ENCODE results near the gene AGPAT2. TPM values are rescaled to one million over a fixed set of nuclear protein-coding genes. Genes with fewer than 3 reads are reported as not detected.

Gene AGPAT2
- total RNA-seq, 2 experiments from 2014 or later: 17.2 to 18.8 TPM

GRCh38 chr9:136694872-136695247 lies 7.6 kb upstream of the AGPAT2 start:
- Mint-ChIP-seq H3K27ac (no peak overlapping the region), H3K9me3 (no peaks in the 10 kb centered on the region), H3K4me3 (no peak overlapping the region), H3K4me1 (no peaks in the 10 kb centered on the region), H3K36me3 (ENCODE audit: low read depth) (no peaks in the 10 kb centered on the region), H3K27me3 (peaks cover 17% of the 10 kb centered on the region)
- no peak for DNase-seq
- POLR2A ChIA-PET: no interaction called here
- CTCF ChIA-PET: no interaction called here

GRCh38 chr9:136694163-136694871 lies 7.1 kb upstream of the AGPAT2 start:
- Mint-ChIP-seq H3K27me3 (peaks cover 18% of the 10 kb centered on the region), H3K4me3 (no peak overlapping the region), H3K36me3 (ENCODE audit: low read depth) (no peaks in the 10 kb centered on the region), H3K4me1 (no peaks in the 10 kb centered on the region), H3K9me3 (no peaks in the 10 kb centered on the region), H3K27ac (no peak overlapping the region)
- POLR2A ChIA-PET: interaction anchor here (0.9 kb wide), 1 partner anchor 27 kb away, joined by 3 read pairs; no protein-coding TSS in a partner anchor
- peak; percentile 37 for DNase-seq
- CTCF ChIA-PET: interaction anchor here (1.2 kb wide), 1 partner anchor 209 kb away, joined by 4 read pairs; no protein-coding TSS in a partner anchor

GRCh38 chr9:136693490-136694162 lies 6.4 kb upstream of the AGPAT2 start:
- no peak overlapping the region for H3K4me3 Mint-ChIP-seq
- no peaks in the 10 kb centered on the region for H3K36me3 Mint-ChIP-seq (ENCODE audit: low read depth)
- no peaks in the 10 kb centered on the region for H3K9me3 Mint-ChIP-seq
- no peak overlapping the region for H3K27ac Mint-ChIP-seq
- peaks cover 18% of the 10 kb centered on the region for H3K27me3 Mint-ChIP-seq
- ChIA-PET CTCF (interaction anchor here (1.2 kb wide), 1 partner anchor 208 kb away, joined by 4 read pairs; no protein-coding TSS in a partner anchor), POLR2A (interaction anchor here (0.9 kb wide), 1 partner anchor 28 kb away, joined by 3 read pairs; no protein-coding TSS in a partner anchor)
- H3K4me1 Mint-ChIP-seq: no peaks in the 10 kb centered on the region
- no peak for DNase-seq

- DNase-seq: no peak
- Mint-ChIP-seq H3K36me3 (ENCODE audit: low read depth) (no peaks in the 10 kb centered on the region), H3K4me1 (no peaks in the 10 kb centered on the region), H3K27ac (no peak overlapping the region), H3K9me3 (no peaks in the 10 kb centered on the region), H3K4me3 (no peak overlapping the region), H3K27me3 (peaks cover 20% of the 10 kb centered on the region)
- CTCF ChIA-PET: interaction anchor here (1.2 kb wide), 1 partner anchor 207 kb away, joined by 4 read pairs; no protein-coding TSS in a partner anchor
- POLR2A ChIA-PET: no interaction called here
These were observed 5.9 kb upstream of the AGPAT2 start for GRCh38 chr9:136693135-136693489.

GRCh38 chr9:136692185-136693134 lies 5.2 kb upstream of the AGPAT2 start:
- Mint-ChIP-seq H3K4me3 (no peak overlapping the region), H3K27ac (no peak overlapping the region), H3K9me3 (no peaks in the 10 kb centered on the region), H3K36me3 (ENCODE audit: low read depth) (no peaks in the 10 kb centered on the region), H3K27me3 (peaks cover 16% of the 10 kb centered on the region), H3K4me1 (no peaks in the 10 kb centered on the region)
- ChIA-PET POLR2A (no interaction called here), CTCF (no interaction called here)
- DNase-seq: no peak

GRCh38 chr9:136691316-136692184 lies 4.3 kb upstream of the AGPAT2 start:
- Mint-ChIP-seq H3K4me1 (no peaks in the 10 kb centered on the region), H3K9me3 (no peaks in the 10 kb centered on the region), H3K36me3 (ENCODE audit: low read depth) (no peaks in the 10 kb centered on the region), H3K4me3 (no peak overlapping the region), H3K27me3 (peaks cover 14% of the 10 kb centered on the region), H3K27ac (no peak overlapping the region)
- POLR2A ChIA-PET: no interaction called here
- no peak for DNase-seq
- CTCF ChIA-PET: no interaction called here

GRCh38 chr9:136690806-136691261 lies 3.6 kb upstream of the AGPAT2 start:
- DNase-seq: no peak
- peaks cover 11% of the 10 kb centered on the region for H3K27me3 Mint-ChIP-seq
- no peak overlapping the region for H3K27ac Mint-ChIP-seq
- POLR2A ChIA-PET: no interaction called here
- H3K36me3 Mint-ChIP-seq (ENCODE audit: low read depth): no peaks in the 10 kb centered on the region
- no peak overlapping the region for H3K4me3 Mint-ChIP-seq
- peaks cover 5% of the 10 kb centered on the region for H3K4me1 Mint-ChIP-seq
- CTCF ChIA-PET: no interaction called here
- no peaks in the 10 kb centered on the region for H3K9me3 Mint-ChIP-seq

GRCh38 chr9:136690104-136690805 lies 3.0 kb upstream of the AGPAT2 start:
- no peaks in the 10 kb centered on the region for H3K36me3 Mint-ChIP-seq (ENCODE audit: low read depth)
- H3K4me1 Mint-ChIP-seq: peaks cover 6% of the 10 kb centered on the region
- no peak for DNase-seq
- H3K27me3 Mint-ChIP-seq: peaks cover 11% of the 10 kb centered on the region
- no peak overlapping the region for H3K4me3 Mint-ChIP-seq
- no peaks in the 10 kb centered on the region for H3K9me3 Mint-ChIP-seq
- H3K27ac Mint-ChIP-seq: no peak overlapping the region
- ChIA-PET POLR2A (interaction anchor here (0.7 kb wide), 1 partner anchor 37 kb away, joined by 3 read pairs; no protein-coding TSS in a partner anchor), CTCF (no interaction called here)

GRCh38 chr9:136689108-136689460 lies 1.8 kb upstream of the AGPAT2 start:
- no peak overlapping the region for H3K27ac Mint-ChIP-seq
- H3K36me3 Mint-ChIP-seq (ENCODE audit: low read depth): no peaks in the 10 kb centered on the region
- peaks cover 11% of the 10 kb centered on the region for H3K27me3 Mint-ChIP-seq
- DNase-seq: no peak
- CTCF ChIA-PET: interaction anchor here (0.9 kb wide), 1 partner anchor 17 kb away, joined by 3 read pairs; no protein-coding TSS in a partner anchor
- POLR2A ChIA-PET: interaction anchor here (1.3 kb wide), 1 partner anchor 39 kb away, joined by 6 read pairs; no protein-coding TSS in a partner anchor
- H3K4me1 Mint-ChIP-seq: peaks cover 6% of the 10 kb centered on the region
- no peaks in the 10 kb centered on the region for H3K9me3 Mint-ChIP-seq
- no peak overlapping the region for H3K4me3 Mint-ChIP-seq

GRCh38 chr9:136688274-136689107 lies 1.2 kb upstream of the AGPAT2 start:
- CTCF ChIA-PET: interaction anchor here (0.9 kb wide), 1 partner anchor 17 kb away, joined by 3 read pairs; no protein-coding TSS in a partner anchor
- no peak for DNase-seq
- Mint-ChIP-seq H3K27ac (no peak overlapping the region), H3K27me3 (peaks cover 11% of the 10 kb centered on the region), H3K4me1 (peaks cover 6% of the 10 kb centered on the region), H3K4me3 (peak overlapping the region; percentile 32), H3K9me3 (no peaks in the 10 kb centered on the region), H3K36me3 (ENCODE audit: low read depth) (no peaks in the 10 kb centered on the region)
- POLR2A ChIA-PET: interaction anchor here (1.3 kb wide), 1 partner anchor 39 kb away, joined by 6 read pairs; no protein-coding TSS in a partner anchor

GRCh38 chr9:136687721-136688223 lies 515 bp upstream of the AGPAT2 start:
- Mint-ChIP-seq H3K27me3 (peaks cover 11% of the 10 kb centered on the region), H3K9me3 (no peaks in the 10 kb centered on the region), H3K4me3 (peak overlapping the region; percentile 32), H3K27ac (no peak overlapping the region), H3K4me1 (peaks cover 6% of the 10 kb centered on the region), H3K36me3 (ENCODE audit: low read depth) (no peaks in the 10 kb centered on the region)
- POLR2A ChIA-PET: interaction anchor here (1.3 kb wide), 1 partner anchor 40 kb away, joined by 6 read pairs; no protein-coding TSS in a partner anchor
- DNase-seq: no peak
- CTCF ChIA-PET: interaction anchor here (1.0 kb wide), 1 partner anchor 23 kb away, joined by 3 read pairs; no protein-coding TSS in a partner anchor

All from activated CD4-positive, alpha-beta memory T cell treated with anti-CD3 and anti-CD28 coated beads, Interleukin-2, amount 10 ng/mL, durations not matched to agents 7 days and 5 days (primary cell).